ENCODE results near the gene PC.

Gene PC

GRCh38 chr11:66910016-66910415 is 48.2 kb downstream of the PC start:
- no peak for DNase-seq

GRCh38 chr11:66909181-66909580 is 49.0 kb downstream of the PC start:
- no peak for DNase-seq

- no peak for DNase-seq
Measured at GRCh38 chr11:66907751-66908630, 50.2 kb downstream of the PC start.

GRCh38 chr11:66906061-66906733 is 52.0 kb downstream of the PC start:
- no peak for DNase-seq

- no peak for DNase-seq
Measured at GRCh38 chr11:66905631-66906030, 52.6 kb downstream of the PC start.

DNA sequence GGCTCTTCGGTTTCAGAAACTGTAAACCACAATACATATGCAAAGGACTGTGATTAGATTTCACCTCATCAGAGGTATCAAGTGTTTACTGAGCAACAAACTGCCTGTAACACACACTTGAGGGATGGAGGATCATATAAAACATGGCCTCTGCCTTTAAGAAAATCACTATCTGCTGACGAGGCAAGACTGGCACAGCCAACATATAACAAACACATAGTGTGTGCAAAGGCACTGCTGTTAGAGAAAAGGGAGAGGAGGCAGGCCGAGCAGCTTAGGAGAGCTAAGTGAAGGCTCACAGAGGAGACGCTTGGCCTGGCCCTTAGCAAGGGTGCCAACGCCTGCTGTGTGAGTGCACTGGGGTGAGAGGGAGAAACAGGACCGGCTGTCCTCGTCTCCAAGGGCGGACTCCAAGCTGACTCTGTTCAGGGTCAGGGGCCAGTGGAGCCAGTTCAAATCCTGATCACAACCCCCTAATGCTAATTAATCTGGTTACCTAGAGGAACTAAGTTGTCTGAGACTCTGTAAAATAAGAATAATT is 53.1 kb downstream of the PC start:
- DNase-seq, result no peak

- DNase-seq, result no peak
Measured at GRCh38 chr11:66904561-66904960, 53.6 kb downstream of the PC start.

GRCh38 chr11:66904055-66904454 is 54.1 kb downstream of the PC start:
- DNase-seq, result no peak

DNA sequence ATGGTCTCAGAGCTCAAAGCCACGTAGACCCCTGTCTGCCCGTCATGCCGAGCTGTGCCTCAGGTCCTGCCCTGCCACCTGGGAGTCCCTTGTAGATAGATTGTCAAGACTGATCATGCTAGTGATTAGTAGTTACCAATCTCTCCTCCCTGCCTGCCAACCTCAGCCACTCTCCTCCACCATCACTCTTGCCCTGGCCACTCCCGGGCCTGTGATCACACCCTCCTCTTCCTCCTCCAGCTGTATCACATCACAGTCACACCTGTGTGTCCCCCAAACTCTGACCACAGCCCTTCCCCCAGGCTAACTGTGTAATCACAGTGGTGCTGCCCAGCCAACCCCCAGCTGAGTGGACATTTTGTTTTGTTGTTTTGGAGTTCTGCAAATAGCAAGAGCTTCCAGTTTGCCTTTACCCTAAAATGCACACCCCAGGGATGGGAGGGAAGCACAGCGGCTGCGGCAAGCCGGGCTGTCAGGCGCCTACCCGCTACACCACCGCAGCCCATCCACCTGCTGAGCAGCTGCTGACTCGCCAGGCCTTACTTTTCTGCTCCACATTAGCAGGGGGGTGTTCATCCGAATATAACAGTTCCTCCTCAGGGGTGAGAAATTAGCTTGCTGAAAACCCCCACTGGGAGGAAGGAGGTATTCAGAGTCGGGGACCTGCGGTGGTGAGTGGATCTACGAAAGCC is 55.6 kb downstream of the PC start:
- DNase-seq, result no peak

DNA sequence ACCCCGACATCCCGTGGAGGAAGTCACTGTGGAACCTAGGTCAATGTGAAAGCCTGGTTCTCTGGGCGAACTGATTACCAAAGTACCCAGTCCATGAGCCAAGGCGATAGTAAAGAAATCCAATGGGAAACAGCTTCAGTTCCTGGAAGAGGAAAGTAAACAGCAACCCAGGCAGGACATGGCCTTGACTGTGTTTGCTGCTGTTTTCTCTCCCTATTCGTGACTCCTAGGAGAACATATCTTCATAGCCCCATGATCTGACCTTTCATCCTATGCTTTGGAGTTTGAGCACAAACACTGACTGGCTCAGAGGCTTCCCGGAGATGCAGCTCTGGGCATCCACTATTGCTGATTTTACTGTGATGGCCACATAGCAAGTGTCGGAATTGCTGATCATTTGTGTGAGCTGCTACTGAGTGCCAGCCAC is 56.2 kb downstream of the PC start:
- DNase-seq, result no peak

DNA sequence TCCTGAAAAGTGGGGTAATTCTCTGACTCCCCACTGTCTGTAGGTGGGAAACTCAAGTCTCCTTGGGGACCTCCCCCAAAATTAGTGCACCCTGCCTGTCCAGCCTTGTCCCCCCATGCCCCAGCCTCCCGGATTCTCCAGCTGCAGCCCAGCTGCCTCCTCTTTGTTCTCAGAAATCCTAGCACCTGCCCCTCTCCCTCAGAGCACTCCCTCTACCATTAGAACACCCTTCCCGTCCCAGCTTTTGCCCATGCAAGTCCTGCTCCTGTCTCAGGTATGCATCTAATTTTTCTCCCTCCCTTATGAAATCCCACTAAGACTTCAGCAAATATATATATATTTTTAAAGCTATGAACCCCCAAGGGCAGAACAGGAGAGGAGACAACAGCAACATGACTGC is 64.0 kb downstream of the PC start:
- DNase-seq, result no peak

GRCh38 chr11:66892911-66893310 is 65.3 kb downstream of the PC start:
- DNase-seq, result no peak

- no peak for DNase-seq
Measured at GRCh38 chr11:66891851-66892660, 66.1 kb downstream of the PC start.

DNA sequence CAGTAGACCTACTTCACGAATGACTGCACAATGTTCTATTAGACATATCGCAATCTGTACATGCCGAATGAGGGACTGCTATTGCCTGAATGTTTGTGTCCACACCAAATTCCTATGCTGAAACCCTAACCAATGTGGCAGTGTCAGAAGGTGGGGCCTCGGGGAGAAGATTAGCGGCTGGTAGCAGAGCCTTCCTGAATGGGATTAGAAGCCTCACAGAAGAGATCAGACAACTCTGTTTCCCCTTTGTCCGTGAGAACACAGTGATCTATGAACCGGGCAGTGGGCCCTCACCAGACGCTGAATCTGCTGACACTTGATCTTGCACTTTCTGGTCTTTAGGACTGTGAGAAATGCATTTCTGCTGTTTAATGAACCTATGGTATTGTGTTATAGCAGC is 68.2 kb downstream of the PC start:
- no peak for DNase-seq

- peak; percentile 26 for DNase-seq
Measured at GRCh38 chr11:66888282-66888681, 69.9 kb downstream of the PC start.

DNA sequence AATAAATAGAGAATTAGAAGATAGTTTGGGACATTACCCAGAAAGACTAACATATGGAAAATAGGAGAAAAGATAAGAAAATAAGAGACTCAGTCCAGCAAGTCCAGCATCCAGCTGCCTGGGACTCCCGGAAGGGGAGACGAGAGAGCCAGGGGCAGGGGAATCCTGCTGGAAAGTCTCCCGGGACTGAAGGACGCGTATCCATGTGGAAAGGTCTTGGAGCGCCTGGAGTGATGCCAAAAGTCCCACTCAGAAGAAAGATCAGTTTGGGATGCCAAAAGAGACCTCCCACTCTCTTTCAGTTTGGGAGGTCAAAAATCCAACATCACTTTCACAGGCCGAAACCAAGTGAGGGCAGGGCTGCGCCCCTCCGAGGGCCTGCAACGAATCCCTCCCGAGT is 70.7 kb downstream of the PC start:
- no peak for DNase-seq

GRCh38 chr11:66886671-66887221 is 71.4 kb downstream of the PC start:
- no peak for DNase-seq

GRCh38 chr11:66885950-66886440 is 72.2 kb downstream of the PC start:
- no peak for DNase-seq

- DNase-seq, result no peak
Measured at GRCh38 chr11:66885469-66885868, 72.7 kb downstream of the PC start.

- DNase-seq, result no peak
Measured at GRCh38 chr11:66884443-66884842, 73.7 kb downstream of the PC start.

DNA sequence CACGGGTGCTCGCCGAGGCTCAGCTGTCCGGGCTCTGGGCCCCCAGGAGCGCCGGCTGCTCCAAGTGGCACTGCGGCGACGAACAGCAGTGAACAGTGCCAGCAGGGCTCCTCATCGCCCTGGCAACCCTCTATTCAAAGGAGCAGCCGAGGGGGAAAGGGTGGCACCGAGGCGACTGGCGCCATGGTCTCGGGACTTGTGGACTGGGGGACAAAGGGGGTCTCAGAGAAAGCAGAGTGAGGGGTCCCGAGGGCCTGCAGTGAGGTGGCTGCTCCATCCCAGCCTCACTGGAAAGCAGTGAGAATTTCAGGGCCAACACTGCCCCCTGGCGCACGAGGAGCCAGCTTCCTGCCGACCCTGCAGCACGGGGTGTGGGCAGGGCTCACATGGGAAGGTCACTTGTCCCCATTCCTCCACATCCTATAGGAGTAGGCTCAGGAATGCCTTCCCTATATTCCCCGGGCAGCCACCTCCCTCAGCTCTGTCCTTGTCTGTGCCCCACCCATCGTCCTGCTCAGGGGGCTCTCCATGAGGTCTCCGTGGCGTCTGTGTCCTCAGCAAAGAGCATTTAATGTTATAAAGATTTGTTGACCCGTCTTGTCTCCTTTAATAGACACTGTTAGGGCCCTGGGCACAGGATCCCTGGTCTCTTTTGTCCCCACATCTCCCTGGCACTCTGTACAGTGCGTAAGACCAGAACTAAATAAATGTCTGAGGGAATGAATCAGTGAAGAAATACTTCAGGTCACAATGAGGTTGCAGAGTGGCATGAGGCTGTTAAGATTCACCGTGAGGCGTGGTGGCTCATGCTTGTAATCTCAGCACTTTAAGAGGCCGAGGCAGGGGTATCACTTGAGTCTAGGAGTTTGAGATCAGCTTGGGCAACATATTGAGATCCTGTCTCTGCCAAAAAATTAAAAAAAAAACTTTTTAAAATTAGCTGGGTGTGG is 74.9 kb downstream of the PC start:
- DNase-seq, result peak; percentile 88
